GM12873 (cell line): ENCODE data around the gene CATSPERE.

Source experiments
- CTCF ChIP-seq: IDR thresholded peaks from 2 replicates; pipeline ENCODE4 v1.5.1; 2012; ENCODE audit warnings: low read depth, mild to moderate bottlenecking, moderate library complexity, low read length, control low read depth; ENCODE audit not compliant: insufficient read depth; ENCODE audit errors: missing control alignments

The CATSPERE gene

GRCh38 chr1:244633140-244633539, 172.1 kb downstream of the CATSPERE start:
- TF ChIP-seq CTCF = no peak

GRCh38 chr1:244634546-244634945, 173.5 kb downstream of the CATSPERE start:
- no peak for TF ChIP-seq CTCF

- no peak for TF ChIP-seq CTCF
These were observed 175.6 kb downstream of the CATSPERE start for GRCh38 chr1:244636488-244637259.

GRCh38 chr1:244639561-244639960, 178.5 kb downstream of the CATSPERE start:
- TF ChIP-seq CTCF = no peak

GRCh38 chr1:244640917-244641316, 179.8 kb downstream of the CATSPERE start:
- no peak for TF ChIP-seq CTCF

- no peak for TF ChIP-seq CTCF
These were observed 181.5 kb downstream of the CATSPERE start for GRCh38 chr1:244642526-244642925.

- no peak for TF ChIP-seq CTCF
These were observed 181.9 kb downstream of the CATSPERE start for GRCh38 chr1:244642988-244643387.
